ENCODE results near the gene KCNS1. TPM values are rescaled to one million over a fixed set of nuclear protein-coding genes. Genes with fewer than 3 reads are reported as not detected.

Gene KCNS1
- total and polyA plus RNA-seq, 2 of the 8 experiments (the other 6 are each of a cell fraction or from before 2014, with no cell fraction given) = 1.4 to 1.8 TPM

GRCh38 chr20:45083127-45083526 lies 17.8 kb downstream of the KCNS1 start:
- H3K9me3 ChIP-seq (ENCODE audit: insufficient read depth in 2 of 2, low read depth in 1 of 2, low read length in 1 of 2) = peaks cover 3 to 9% of the 10 kb centered on the region in 2 experiments; a peak in 3 of 4 replicates
- no peak overlapping the region for H4K8ac ChIP-seq (ENCODE audit: extremely low read depth, insufficient read depth, low read length)
- H3K23me2 ChIP-seq (ENCODE audit: low read depth, low read length) = no peaks in the 10 kb centered on the region
- no peaks in the 10 kb centered on the region for H3K79me1 ChIP-seq (ENCODE audit: low read depth, low read length)
- no peak overlapping the region for H2AK5ac ChIP-seq (ENCODE audit: low read depth, low read length)
- H4K5ac ChIP-seq (ENCODE audit: insufficient read length, low read depth, low read length) = no peak overlapping the region
- ChIA-PET CTCF (ENCODE audit: partially characterized antibody) (interaction anchor here (1.1 to 1.7 kb wide), 3 partner anchors 12 to 211 kb away, joined by 3 to 6 read pairs (median 3); no protein-coding TSS in a partner anchor), POLR2A (ENCODE audit: partially characterized antibody) (no interaction called here)
- peaks cover 0 to 34% (median 5%) of the 10 kb centered on the region in 4 experiments; a peak in 4 of 8 replicates for H3K36me3 ChIP-seq (ENCODE audit: control insufficient read depth in 2 of 4, insufficient read depth in 4 of 4, low read length in 3 of 4)
- no peak overlapping the region for H2AFZ ChIP-seq (ENCODE audit: low read length)
- no peak overlapping the region for H3K23ac ChIP-seq (ENCODE audit: insufficient read length)
- no peak overlapping the region for H3K56ac ChIP-seq (replicated peaks; ENCODE audit: insufficient read length, low read depth, low read length)
- FAIRE-seq (no peak), DNase-seq (ENCODE audit: low read depth in 1 of 2, low spot score in 2 of 2) (no peak)
- no peak overlapping the region for H2BK5ac ChIP-seq (ENCODE audit: low read depth, low read length)
- H3K27ac ChIP-seq (ENCODE audit: low read depth, low read length) = no peak overlapping the region
- H3K4ac ChIP-seq (replicated peaks; ENCODE audit: insufficient read length, low read depth, low read length) = no peak overlapping the region
- no peak overlapping the region for H3K4me2 ChIP-seq (ENCODE audit: insufficient read depth in 1 of 2, low read depth in 2 of 2, low read length in 2 of 2)
- H3K4me1 ChIP-seq (replicated peaks in 1 of 4; ENCODE audit: control insufficient read depth in 3 of 4, insufficient read depth in 4 of 4, low read length in 3 of 4) = no peaks in the 10 kb centered on the region; a peak in 1 of 7 replicates
- no peak overlapping the region for H2BK12ac ChIP-seq (ENCODE audit: low read depth, low read length)
- H3K4me3 ChIP-seq (ENCODE audit: extremely low read depth in 1 of 4, insufficient read depth in 2 of 4, low read depth in 3 of 4, low read length in 4 of 4) = no peak overlapping the region
- H3K27me3 ChIP-seq (replicated peaks in 1 of 4; ENCODE audit: control insufficient read depth in 3 of 4, extremely low read depth in 1 of 4, insufficient read depth in 3 of 4, low read length in 3 of 4) = no peaks in the 10 kb centered on the region
- no peak overlapping the region for H3K14ac ChIP-seq (ENCODE audit: insufficient read length)
- WGBS, 2 experiments (ENCODE audit: extremely low coverage in 1 of 2, insufficient coverage in 1 of 2, insufficient read length in 1 of 2, insufficient replicate concordance in 2 of 2, low coverage in 1 of 2, low lambda C conversion rate in 2 of 2, missing lambda C conversion rate in 1 of 2) = 86% methylated on average over 1 of the region's 1 CpG; no CpG with 5 or more reads in 1 of the 2 experiments
- H4K20me1 ChIP-seq (replicated peaks in 1 of 2; ENCODE audit: control insufficient read depth in 1 of 2, insufficient read depth in 2 of 2, low read length in 2 of 2) = no peaks in the 10 kb centered on the region
- H3K9ac ChIP-seq (replicated peaks in 1 of 4; ENCODE audit: extremely low read depth in 1 of 4, low read depth in 3 of 4, low read length in 3 of 4) = no peak overlapping the region
- H2BK20ac ChIP-seq (ENCODE audit: low read length) = no peak overlapping the region
- no peaks in the 10 kb centered on the region for H3K79me2 ChIP-seq (ENCODE audit: control insufficient read depth in 1 of 2, insufficient read depth in 2 of 2, low read length in 2 of 2)
- no peak overlapping the region for H3K18ac ChIP-seq (ENCODE audit: extremely low read depth, low read length)
- H4K91ac ChIP-seq (replicated peaks; ENCODE audit: insufficient read length, low read length) = no peak overlapping the region
- no peak overlapping the region for H2BK15ac ChIP-seq (ENCODE audit: low read length)
- H2BK120ac ChIP-seq (replicated peaks; ENCODE audit: low read depth, low read length) = no peak overlapping the region
- no peak for TF ChIP-seq MAX (IDR thresholded peaks at IDR 0.05)
- no peak for TF ChIP-seq SP2 (IDR thresholded peaks at IDR 0.05; ENCODE audit: low read length)
- no peak for TF ChIP-seq ATF2 (IDR thresholded peaks at IDR 0.05; ENCODE audit: low read length)
- TF ChIP-seq KDM5A (IDR thresholded peaks at IDR 0.05; ENCODE audit: low read length) = no peak
- TF ChIP-seq ZNF274 (IDR thresholded peaks at IDR 0.05; ENCODE audit: borderline replicate concordance, extremely low read depth, low read length) = no peak
- TF ChIP-seq EP300 (IDR thresholded peaks at IDR 0.05; ENCODE audit: borderline replicate concordance in 1 of 2, low read depth in 2 of 2, low read length in 2 of 2) = no peak
- no peak for TF ChIP-seq SRF (IDR thresholded peaks at IDR 0.05; ENCODE audit: low read depth, low read length)
- no peak for TF ChIP-seq ATF3 (IDR thresholded peaks at IDR 0.05; ENCODE audit: insufficient read depth, low read depth, low read length)
- no peak for TF ChIP-seq SP1 (IDR thresholded peaks at IDR 0.05; ENCODE audit: low read depth, low read length)
- TF ChIP-seq CTBP2 (IDR thresholded peaks at IDR 0.05; ENCODE audit: borderline replicate concordance, insufficient read depth, insufficient read length, low read length) = no peak
- TF ChIP-seq HDAC6 (IDR thresholded peaks at IDR 0.05; ENCODE audit: low read depth, low read length) = no peak
- TF ChIP-seq POU5F1 (IDR thresholded peaks at IDR 0.05; ENCODE audit: low read depth, low read length) = no peak
